ENCODE measurements around the gene NIT2.

The NIT2 gene

GRCh38 chr3:100354850-100355249 lies 20.3 kb downstream of the NIT2 start:
- peak; percentile 33 for DNase-seq (ENCODE audit: low read depth)
- H3K4me3 ChIP-seq (ENCODE audit: low read depth, low read length), result no peak overlapping the region
- no peak for TF ChIP-seq CTCF (conservative IDR thresholded peaks at IDR 0.05; ENCODE audit: low read depth, low read length)

- TF ChIP-seq CTCF (conservative IDR thresholded peaks at IDR 0.05; ENCODE audit: low read depth, low read length), result no peak
- H3K4me3 ChIP-seq (ENCODE audit: low read depth, low read length), result no peak overlapping the region
- DNase-seq (ENCODE audit: low read depth), result peak; percentile 28
Measured at GRCh38 chr3:100358413-100358812, 23.9 kb downstream of the NIT2 start.

- DNase-seq (ENCODE audit: low read depth), result no peak
- H3K4me3 ChIP-seq (ENCODE audit: low read depth, low read length), result no peak overlapping the region
- TF ChIP-seq CTCF (conservative IDR thresholded peaks at IDR 0.05; ENCODE audit: low read depth, low read length), result no peak
Measured at GRCh38 chr3:100359035-100359434, 24.5 kb downstream of the NIT2 start.

GRCh38 chr3:100360757-100361496 lies 26.4 kb downstream of the NIT2 start:
- no peak overlapping the region for H3K4me3 ChIP-seq (ENCODE audit: low read depth, low read length)
- no peak for TF ChIP-seq CTCF (conservative IDR thresholded peaks at IDR 0.05; ENCODE audit: low read depth, low read length)
- DNase-seq (ENCODE audit: low read depth), result peak; percentile 15

GRCh38 chr3:100361897-100362296 lies 27.3 kb downstream of the NIT2 start:
- DNase-seq (ENCODE audit: low read depth), result no peak
- no peak for TF ChIP-seq CTCF (conservative IDR thresholded peaks at IDR 0.05; ENCODE audit: low read depth, low read length)

GRCh38 chr3:100364421-100364820 lies 29.9 kb downstream of the NIT2 start:
- no peak for DNase-seq (ENCODE audit: low read depth)
- H3K4me3 ChIP-seq (ENCODE audit: low read depth, low read length), result no peak overlapping the region
- TF ChIP-seq CTCF (conservative IDR thresholded peaks at IDR 0.05; ENCODE audit: low read depth, low read length), result no peak

More at GRCh38 chr3:100361897-100362296, 27.3 kb downstream of the NIT2 start:
- no peak overlapping the region for H3K4me3 ChIP-seq (ENCODE audit: low read depth, low read length)

- no peak for DNase-seq (ENCODE audit: low read depth)
- no peak overlapping the region for H3K4me3 ChIP-seq (ENCODE audit: low read depth, low read length)
- no peak for TF ChIP-seq CTCF (conservative IDR thresholded peaks at IDR 0.05; ENCODE audit: low read depth, low read length)
Measured at GRCh38 chr3:100366424-100366823, 31.9 kb downstream of the NIT2 start.
